ENCODE results near the gene SNX5.

The SNX5 gene

DNA sequence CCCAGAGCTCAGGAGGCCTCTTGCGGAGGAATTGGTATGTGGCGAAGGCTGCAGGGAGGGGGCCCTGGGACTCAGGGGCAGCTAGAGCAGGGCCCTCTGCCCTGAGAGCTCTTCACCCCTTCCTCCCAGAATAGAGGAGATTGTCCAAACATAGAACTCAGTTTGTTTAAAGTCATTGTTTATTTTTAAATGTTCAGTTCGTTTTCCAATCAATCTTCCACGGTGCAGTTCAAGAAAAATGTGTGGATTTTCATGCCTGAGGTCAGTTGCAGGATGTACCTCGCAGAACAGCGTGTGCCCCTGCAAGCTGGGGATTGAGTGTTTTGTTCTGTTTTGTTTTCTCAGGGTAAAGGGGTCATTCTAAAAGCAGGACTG, 37.4 kb upstream of the SNX5 start:
- no peaks in the 10 kb centered on the region for H3K36me3 ChIP-seq (ENCODE audit: control insufficient read depth, insufficient read depth, low read length)
- no peaks in the 10 kb centered on the region for H3K9me3 ChIP-seq (ENCODE audit: control insufficient read depth, insufficient read depth, low read length)
- no peak overlapping the region for H3K27ac ChIP-seq (ENCODE audit: low read depth, low read length)
- peaks cover 9% of the 10 kb centered on the region; the same call in 1 of the 2 replicates for H3K4me1 ChIP-seq (ENCODE audit: control insufficient read depth, insufficient read depth, low read length)
- no peak overlapping the region for H3K9ac ChIP-seq (ENCODE audit: low read depth, low read length)
- H3K27me3 ChIP-seq (ENCODE audit: control insufficient read depth, insufficient read depth, low read length) = no peaks in the 10 kb centered on the region
- no peak overlapping the region for H3K4me3 ChIP-seq (ENCODE audit: low read depth, low read length)

DNA sequence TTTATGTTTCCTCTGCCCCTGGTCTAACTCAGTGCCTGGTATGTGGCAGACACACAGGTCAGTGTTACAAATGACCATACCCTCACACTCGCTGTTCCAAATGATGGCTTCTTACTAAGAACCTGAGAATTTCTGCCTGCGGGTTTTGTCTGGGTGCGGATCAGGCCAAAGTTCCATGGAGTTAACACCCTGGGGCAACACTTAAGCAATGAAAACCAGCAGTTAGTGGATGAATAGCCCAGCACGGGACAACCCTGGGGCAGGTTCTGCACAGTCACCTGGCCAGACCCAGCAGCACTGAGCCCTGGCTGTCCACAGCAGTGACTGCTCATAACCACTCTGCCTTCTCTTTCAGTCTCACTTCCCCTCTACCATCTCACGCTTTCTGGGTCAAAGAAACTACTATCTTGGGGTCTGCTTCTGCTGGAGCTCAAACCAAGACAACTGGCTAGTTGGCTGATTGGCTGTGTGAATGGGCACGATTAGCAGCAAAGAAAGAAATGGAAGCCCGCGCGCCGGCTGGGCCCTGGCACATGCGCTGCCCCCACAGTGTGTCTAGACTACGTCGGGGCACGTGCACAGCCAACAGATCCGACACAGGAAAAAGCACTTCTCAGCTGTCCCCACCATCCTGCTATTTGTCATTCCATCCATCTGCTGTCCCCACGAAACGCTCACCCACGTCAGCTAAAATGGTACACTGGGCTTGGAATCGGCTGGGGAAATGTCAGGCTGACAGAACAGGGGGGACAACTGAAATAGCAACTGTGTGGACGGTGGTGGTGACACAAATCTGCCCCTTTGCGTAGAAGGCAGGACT, 36.8 kb upstream of the SNX5 start:
- no peak overlapping the region for H3K27ac ChIP-seq (ENCODE audit: low read depth, low read length)
- H3K36me3 ChIP-seq (ENCODE audit: control insufficient read depth, insufficient read depth, low read length) = no peaks in the 10 kb centered on the region
- H3K9ac ChIP-seq (ENCODE audit: low read depth, low read length) = no peak overlapping the region
- H3K9me3 ChIP-seq (ENCODE audit: control insufficient read depth, insufficient read depth, low read length) = no peaks in the 10 kb centered on the region
- no peaks in the 10 kb centered on the region for H3K27me3 ChIP-seq (ENCODE audit: control insufficient read depth, insufficient read depth, low read length)
- peaks cover 9% of the 10 kb centered on the region; the same call in 1 of the 2 replicates for H3K4me1 ChIP-seq (ENCODE audit: control insufficient read depth, insufficient read depth, low read length)
- H3K4me3 ChIP-seq (ENCODE audit: low read depth, low read length) = no peak overlapping the region

DNA sequence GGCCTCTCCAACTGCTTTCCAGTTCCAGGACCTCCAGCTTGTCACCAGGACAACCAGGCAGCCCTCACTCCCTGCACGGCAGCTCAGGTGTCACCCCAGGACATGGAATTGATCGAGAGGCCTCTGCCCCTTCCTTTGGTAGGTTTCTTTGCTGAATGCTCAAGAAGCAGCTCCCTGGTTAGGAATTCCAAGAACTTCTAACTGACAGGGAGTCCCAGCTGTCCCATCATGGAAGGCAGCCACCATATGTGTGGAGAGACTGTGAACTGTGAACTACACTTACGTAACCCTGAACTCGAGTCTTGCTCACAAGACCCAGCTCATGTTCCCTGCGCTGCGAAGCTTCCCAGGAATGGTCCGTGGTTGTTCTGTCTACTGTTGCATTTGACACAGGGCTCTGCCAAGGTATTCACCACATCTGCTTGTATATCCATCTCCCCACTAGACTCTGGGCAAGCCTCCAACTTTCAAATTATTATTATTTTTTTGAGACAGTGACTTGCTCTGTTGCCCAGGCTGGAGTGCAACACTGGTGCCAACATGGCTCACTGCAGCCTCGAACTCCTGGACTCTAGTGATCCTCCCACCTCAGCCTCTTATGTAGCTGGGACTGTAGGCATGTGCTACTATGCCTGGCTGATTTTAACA, 35.9 kb upstream of the SNX5 start:
- H3K27ac ChIP-seq (ENCODE audit: low read depth, low read length) = no peak overlapping the region

DNA sequence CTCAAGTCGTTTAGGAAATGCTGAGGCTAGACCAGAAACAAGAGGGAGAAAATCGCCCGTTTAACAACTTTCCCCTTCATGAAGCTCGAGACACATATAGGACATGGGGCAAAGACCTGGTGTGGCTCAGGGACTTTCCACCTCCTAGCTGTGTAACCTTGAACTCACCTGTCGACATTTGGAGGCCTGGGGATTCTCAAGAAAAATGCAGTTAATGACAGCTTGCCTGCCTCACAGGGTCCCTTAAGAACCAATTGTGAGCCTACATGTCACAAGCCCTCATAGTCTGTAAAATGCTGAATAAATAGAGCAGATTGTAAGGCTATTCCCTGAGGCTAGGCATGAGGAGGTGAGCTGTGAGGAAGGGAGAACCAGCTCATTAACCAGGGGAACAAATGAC, 35.3 kb upstream of the SNX5 start:
- Histone ChIP-seq H3K9ac (ENCODE audit: low read depth, low read length) (no peak overlapping the region), H3K9me3 (ENCODE audit: control insufficient read depth, insufficient read depth, low read length) (no peaks in the 10 kb centered on the region), H3K27ac (ENCODE audit: low read depth, low read length) (no peak overlapping the region), H3K27me3 (ENCODE audit: control insufficient read depth, insufficient read depth, low read length) (no peaks in the 10 kb centered on the region), H3K4me1 (ENCODE audit: control insufficient read depth, insufficient read depth, low read length) (peaks cover 9% of the 10 kb centered on the region; the same call in 1 of the 2 replicates), H3K36me3 (ENCODE audit: control insufficient read depth, insufficient read depth, low read length) (no peaks in the 10 kb centered on the region), H3K4me3 (ENCODE audit: low read depth, low read length) (no peak overlapping the region)

More for the DNA sequence above, 35.9 kb upstream of the SNX5 start:
- Histone ChIP-seq H3K36me3 (ENCODE audit: control insufficient read depth, insufficient read depth, low read length) (no peaks in the 10 kb centered on the region), H3K4me1 (ENCODE audit: control insufficient read depth, insufficient read depth, low read length) (peaks cover 9% of the 10 kb centered on the region; the same call in 1 of the 2 replicates), H3K9ac (ENCODE audit: low read depth, low read length) (no peak overlapping the region), H3K9me3 (ENCODE audit: control insufficient read depth, insufficient read depth, low read length) (no peaks in the 10 kb centered on the region), H3K4me3 (ENCODE audit: low read depth, low read length) (no peak overlapping the region), H3K27me3 (ENCODE audit: control insufficient read depth, insufficient read depth, low read length) (no peaks in the 10 kb centered on the region)

DNA sequence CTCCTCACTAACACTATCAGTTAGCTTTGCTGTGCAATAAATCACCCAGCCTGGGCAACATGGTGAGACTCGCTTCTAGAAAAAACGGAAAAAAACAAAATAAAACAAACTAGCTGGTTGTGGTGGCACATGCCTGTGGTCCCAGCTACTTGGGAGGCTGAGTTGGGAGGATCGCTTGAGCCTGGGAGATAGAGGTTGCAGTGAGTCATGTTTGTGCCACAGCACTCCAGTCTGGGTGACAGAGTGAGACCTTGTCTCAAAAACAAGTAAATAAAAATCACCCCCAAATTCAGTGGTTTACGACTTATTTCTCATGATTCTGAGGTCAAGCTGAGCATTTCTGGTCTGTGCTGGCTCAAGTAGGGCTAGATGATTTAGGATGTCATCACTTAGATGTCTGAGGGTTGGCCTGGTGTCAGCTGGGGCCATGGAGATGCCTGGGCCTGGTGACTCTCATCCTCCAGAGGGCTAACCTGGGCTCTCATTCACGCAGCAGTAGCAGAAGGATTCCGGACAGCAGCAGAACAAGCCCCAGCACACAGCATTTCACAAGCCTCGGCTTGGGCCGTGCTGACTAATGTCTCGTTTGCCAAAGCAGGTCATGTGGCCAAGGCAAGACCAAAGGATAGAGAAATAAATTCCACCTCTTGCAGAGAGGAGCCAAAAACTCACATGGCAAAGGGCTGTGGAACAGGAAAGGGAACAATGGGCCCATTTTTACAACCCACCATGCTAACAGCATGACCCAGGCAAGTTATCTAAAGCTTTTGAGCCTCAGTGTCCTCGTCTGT, 32.7 kb upstream of the SNX5 start:
- H3K27me3 ChIP-seq (ENCODE audit: control insufficient read depth, insufficient read depth, low read length) = no peaks in the 10 kb centered on the region
- peaks cover 9% of the 10 kb centered on the region; the same call in 1 of the 2 replicates for H3K4me1 ChIP-seq (ENCODE audit: control insufficient read depth, insufficient read depth, low read length)
- no peaks in the 10 kb centered on the region for H3K9me3 ChIP-seq (ENCODE audit: control insufficient read depth, insufficient read depth, low read length)
- H3K9ac ChIP-seq (ENCODE audit: low read depth, low read length) = no peak overlapping the region
- H3K4me3 ChIP-seq (ENCODE audit: low read depth, low read length) = no peak overlapping the region
- no peak overlapping the region for H3K27ac ChIP-seq (ENCODE audit: low read depth, low read length)
- no peaks in the 10 kb centered on the region for H3K36me3 ChIP-seq (ENCODE audit: control insufficient read depth, insufficient read depth, low read length)

DNA sequence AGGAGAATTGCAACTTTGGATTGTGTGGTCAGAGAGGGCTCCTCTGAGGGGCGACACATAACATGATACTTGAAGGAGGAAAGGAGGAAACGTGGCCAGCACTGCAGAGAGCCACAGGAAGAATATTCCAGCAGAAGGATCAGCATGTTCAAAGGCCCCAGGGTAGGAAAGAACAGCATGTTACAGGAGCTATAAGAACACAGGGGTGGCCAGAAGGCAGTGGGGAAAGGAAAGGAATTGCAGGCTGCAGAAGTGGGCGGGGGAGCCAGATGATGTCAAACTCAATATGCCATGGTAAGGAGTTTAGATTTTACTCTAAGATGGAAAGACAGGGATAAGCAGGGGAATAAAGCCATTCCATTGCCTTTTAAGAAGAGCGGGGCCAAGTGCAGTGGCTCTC, 31.0 kb upstream of the SNX5 start:
- H3K9me3 ChIP-seq (ENCODE audit: control insufficient read depth, insufficient read depth, low read length) = no peaks in the 10 kb centered on the region
- H3K4me3 ChIP-seq (ENCODE audit: low read depth, low read length) = no peak overlapping the region
- H3K27ac ChIP-seq (ENCODE audit: low read depth, low read length) = no peak overlapping the region
- H3K4me1 ChIP-seq (ENCODE audit: control insufficient read depth, insufficient read depth, low read length) = peaks cover 4% of the 10 kb centered on the region; the same call in 1 of the 2 replicates
- no peak overlapping the region for H3K9ac ChIP-seq (ENCODE audit: low read depth, low read length)
- H3K27me3 ChIP-seq (ENCODE audit: control insufficient read depth, insufficient read depth, low read length) = no peaks in the 10 kb centered on the region
- H3K36me3 ChIP-seq (ENCODE audit: control insufficient read depth, insufficient read depth, low read length) = no peaks in the 10 kb centered on the region

DNA sequence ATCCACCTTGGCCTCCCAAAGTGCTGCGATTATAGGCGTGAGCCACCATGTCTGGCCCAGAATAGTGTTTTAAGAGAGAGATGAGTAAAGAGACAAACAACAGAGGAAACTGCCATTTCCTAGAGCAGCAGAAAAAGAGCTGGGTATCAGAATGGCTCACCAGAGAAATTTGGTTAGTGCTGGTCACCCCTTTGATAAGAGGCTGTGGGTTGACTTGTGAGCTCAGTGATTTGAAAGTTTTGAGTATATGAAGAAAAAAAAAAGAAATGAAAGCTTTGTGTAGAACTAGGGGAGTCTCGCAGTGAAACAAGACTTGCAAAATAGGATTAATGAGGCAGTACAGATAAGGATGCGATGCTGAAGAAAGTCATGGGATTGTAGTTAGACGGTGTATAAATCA, 29.9 kb upstream of the SNX5 start:
- no peaks in the 10 kb centered on the region for H3K9me3 ChIP-seq (ENCODE audit: control insufficient read depth, insufficient read depth, low read length)
- no peak overlapping the region for H3K27ac ChIP-seq (ENCODE audit: low read depth, low read length)
- no peaks in the 10 kb centered on the region for H3K27me3 ChIP-seq (ENCODE audit: control insufficient read depth, insufficient read depth, low read length)
- no peak overlapping the region for H3K4me3 ChIP-seq (ENCODE audit: low read depth, low read length)
- H3K4me1 ChIP-seq (ENCODE audit: control insufficient read depth, insufficient read depth, low read length) = 0 out of 2 replicates have a peak, but pooled peaks cover 2% of the 10 kb centered on the region
- H3K9ac ChIP-seq (ENCODE audit: low read depth, low read length) = no peak overlapping the region
- H3K36me3 ChIP-seq (ENCODE audit: control insufficient read depth, insufficient read depth, low read length) = no peaks in the 10 kb centered on the region

DNA sequence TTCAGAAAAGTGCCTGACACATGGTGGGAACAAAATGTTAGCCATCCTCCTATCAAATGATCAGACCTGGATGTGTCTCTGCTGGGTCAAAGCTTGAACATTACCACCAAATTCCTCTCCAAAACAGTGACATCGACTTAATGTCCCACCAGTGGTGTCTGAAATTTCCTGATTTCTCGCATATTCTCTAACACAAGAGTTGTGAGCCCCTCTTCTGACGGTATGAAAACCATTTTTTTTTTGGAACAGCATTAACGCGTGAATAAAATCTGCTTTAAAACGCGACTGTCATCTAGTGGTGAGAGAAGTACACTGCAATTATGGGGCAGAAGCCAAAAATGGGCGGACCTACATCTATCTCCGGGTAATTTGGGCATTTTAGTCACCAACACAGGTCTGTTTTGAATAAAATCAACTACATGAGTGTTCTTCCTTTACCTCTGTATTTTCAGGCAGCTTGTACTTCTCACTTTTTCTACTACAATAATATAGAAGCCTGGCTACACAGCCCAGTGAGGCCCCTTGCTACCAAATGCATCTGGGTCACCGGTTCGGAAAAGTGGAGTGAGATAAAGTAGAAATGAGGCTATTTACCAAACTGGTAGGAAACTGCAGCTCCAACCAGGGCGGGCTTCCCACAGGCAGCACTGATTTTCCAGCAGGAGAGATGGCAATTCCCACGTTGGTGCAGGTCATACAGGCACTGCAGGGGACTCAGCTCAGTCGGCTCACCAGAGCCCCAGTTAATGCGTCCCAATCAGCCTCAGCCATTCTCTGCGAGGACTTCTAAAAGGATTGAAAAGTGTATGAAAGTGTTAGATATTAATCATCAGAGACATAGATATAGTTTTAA, 27.6 kb upstream of the SNX5 start:
- Histone ChIP-seq H3K4me3 (ENCODE audit: low read depth, low read length) (no peak overlapping the region), H3K36me3 (ENCODE audit: control insufficient read depth, insufficient read depth, low read length) (0 out of 2 replicates have a peak, but pooled peaks cover 6% of the 10 kb centered on the region), H3K9me3 (ENCODE audit: control insufficient read depth, insufficient read depth, low read length) (no peaks in the 10 kb centered on the region), H3K27me3 (ENCODE audit: control insufficient read depth, insufficient read depth, low read length) (no peaks in the 10 kb centered on the region), H3K4me1 (ENCODE audit: control insufficient read depth, insufficient read depth, low read length) (0 out of 2 replicates have a peak, but pooled peaks cover 2% of the 10 kb centered on the region), H3K9ac (ENCODE audit: low read depth, low read length) (no peak overlapping the region), H3K27ac (ENCODE audit: low read depth, low read length) (no peak overlapping the region)

DNA sequence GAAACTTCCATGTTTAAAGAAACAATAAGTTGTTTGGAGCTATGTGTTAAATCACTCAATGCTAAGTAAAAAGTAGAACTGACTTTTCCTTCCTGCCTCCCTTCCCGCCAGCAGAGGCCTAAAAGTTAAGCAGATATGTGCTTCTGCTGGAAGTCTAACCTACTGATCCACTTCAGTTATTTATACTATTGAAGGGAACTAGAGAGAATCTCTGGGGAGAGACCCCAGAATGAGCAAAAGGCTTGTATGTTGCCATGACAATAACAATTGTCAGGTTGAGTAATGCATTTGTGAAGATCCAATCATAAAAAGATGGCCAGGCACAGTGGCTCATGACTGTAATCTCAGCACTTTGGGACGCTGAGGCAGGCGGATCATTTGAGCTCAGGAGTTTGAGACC, 25.0 kb upstream of the SNX5 start:
- Histone ChIP-seq H3K27me3 (ENCODE audit: control insufficient read depth, insufficient read depth, low read length) (no peaks in the 10 kb centered on the region), H3K27ac (ENCODE audit: low read depth, low read length) (no peak overlapping the region), H3K36me3 (ENCODE audit: control insufficient read depth, insufficient read depth, low read length) (peaks cover 31% of the 10 kb centered on the region)

DNA sequence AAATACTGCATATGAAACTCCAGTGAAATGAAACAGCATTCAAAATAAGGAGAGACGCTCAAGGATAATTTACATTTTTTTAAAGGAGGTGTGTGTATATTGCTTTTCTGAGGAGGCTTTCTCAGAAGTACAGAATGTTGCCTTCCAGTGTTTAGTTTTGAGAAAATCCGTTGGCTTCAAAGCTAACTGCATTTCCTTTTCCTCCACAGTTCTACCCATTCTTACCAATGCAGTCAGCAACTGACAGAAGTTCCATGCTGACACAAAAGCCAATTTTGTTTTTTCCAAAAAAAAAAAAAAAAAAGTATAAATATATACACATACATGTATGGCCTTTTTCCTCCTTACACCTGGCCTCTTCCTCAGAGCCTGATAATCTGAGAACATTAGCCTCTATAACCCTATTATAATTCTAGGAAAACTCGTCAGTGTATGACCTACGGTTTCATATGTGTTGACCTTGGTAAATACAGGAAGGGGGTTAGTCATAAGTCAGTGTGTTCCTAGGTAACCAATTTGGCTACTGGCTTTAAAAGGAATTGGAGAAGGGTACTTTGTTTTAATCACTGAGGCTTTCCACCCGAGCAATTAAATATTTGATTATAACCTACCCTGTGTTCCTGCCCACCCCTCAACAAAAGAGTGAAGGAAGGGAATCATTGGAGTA, 24.4 kb upstream of the SNX5 start:
- no peaks in the 10 kb centered on the region for H3K9me3 ChIP-seq (ENCODE audit: control insufficient read depth, insufficient read depth, low read length)
- H3K36me3 ChIP-seq (ENCODE audit: control insufficient read depth, insufficient read depth, low read length) = peaks cover 36% of the 10 kb centered on the region
- no peak overlapping the region for H3K27ac ChIP-seq (ENCODE audit: low read depth, low read length)
- H3K4me1 ChIP-seq (ENCODE audit: control insufficient read depth, insufficient read depth, low read length) = 0 out of 2 replicates have a peak, but pooled peaks cover 2% of the 10 kb centered on the region
- no peak overlapping the region for H3K9ac ChIP-seq (ENCODE audit: low read depth, low read length)
- no peak overlapping the region for H3K4me3 ChIP-seq (ENCODE audit: low read depth, low read length)
- no peaks in the 10 kb centered on the region for H3K27me3 ChIP-seq (ENCODE audit: control insufficient read depth, insufficient read depth, low read length)

More for the DNA sequence above, 25.0 kb upstream of the SNX5 start:
- 0 out of 2 replicates have a peak, but pooled peaks cover 2% of the 10 kb centered on the region for H3K4me1 ChIP-seq (ENCODE audit: control insufficient read depth, insufficient read depth, low read length)
- H3K9ac ChIP-seq (ENCODE audit: low read depth, low read length) = no peak overlapping the region
- H3K9me3 ChIP-seq (ENCODE audit: control insufficient read depth, insufficient read depth, low read length) = no peaks in the 10 kb centered on the region
- no peak overlapping the region for H3K4me3 ChIP-seq (ENCODE audit: low read depth, low read length)
